Measurements from ENCODE around the gene UTP20.
"Not testable (repeated sequence)": the region's sequence is repeated elsewhere in the genome, so short reads cannot be mapped to it uniquely, and the experiment has no call there.

DNA sequence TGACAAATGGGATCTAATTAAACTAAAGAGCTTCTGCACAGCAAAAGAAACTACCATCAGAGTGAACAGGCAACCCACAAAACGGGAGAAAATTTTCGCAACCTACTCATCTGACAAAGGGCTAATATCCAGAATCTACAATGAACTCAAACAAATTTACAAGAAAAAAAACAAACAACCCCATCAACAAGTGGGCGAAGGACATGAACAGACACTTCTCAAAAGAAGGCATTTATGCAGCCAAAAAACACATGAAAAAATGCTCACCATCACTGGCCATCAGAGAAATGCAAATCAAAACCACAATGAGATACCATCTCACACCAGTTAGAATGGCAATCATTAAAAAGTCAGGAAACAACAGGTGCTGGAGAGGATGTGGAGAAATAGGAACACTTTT, 111.3 kb downstream of the UTP20 start:
- TF ChIP-seq CTCF (optimal IDR thresholded peaks at IDR 0.05 in 1 of 3, IDR thresholded peaks at IDR 0.05 in 1 of 3, conservative IDR thresholded peaks at IDR 0.05 in 1 of 3; ENCODE audit: extremely low read depth in 1 of 3, insufficient read depth in 2 of 3, low read length in 3 of 3); EZH2 (IDR thresholded peaks at IDR 0.05; ENCODE audit: low read length): not testable (repeated sequence)

Data from keratinocyte (primary cell).